GM21423 (cell line): Measurements from ENCODE around the gene DDX28.
A peak's percentile ranks its signal among the peaks of the same experiment; 100 is the strongest.
"Not testable (repeated sequence)": the region's sequence is repeated elsewhere in the genome, so short reads cannot be mapped to it uniquely, and the experiment has no call there.

ENCODE experiments used
- ATAC-seq: cut with Tn5 transposase; IDR thresholded peaks from one replicate; pipeline ENCODE4 v1.9.1; 2021; ENCODE audit warnings: mild to moderate bottlenecking, moderate library complexity; ENCODE audit not compliant: unreplicated experiment

DDX28 gene

GRCh38 chr16:67998231-67998778 lies 24.7 kb downstream of the DDX28 start:
- not testable (repeated sequence) for ATAC-seq

GRCh38 chr16:67996666-67997065 lies 26.4 kb downstream of the DDX28 start:
- no peak for ATAC-seq

GRCh38 chr16:67995423-67995822 lies 27.6 kb downstream of the DDX28 start:
- ATAC-seq, result no peak

GRCh38 chr16:67994040-67994408 lies 29.0 kb downstream of the DDX28 start:
- ATAC-seq, result not testable (repeated sequence)

GRCh38 chr16:67993207-67994039 lies 29.6 kb downstream of the DDX28 start:
- ATAC-seq, result peak; percentile 73

- ATAC-seq, result no peak
Measured at GRCh38 chr16:67992661-67993206, 30.3 kb downstream of the DDX28 start.

- ATAC-seq, result no peak
Measured at GRCh38 chr16:67990018-67990386, 33.0 kb downstream of the DDX28 start.

- no peak for ATAC-seq
Measured at GRCh38 chr16:67989322-67990017, 33.6 kb downstream of the DDX28 start.

- no peak for ATAC-seq
Measured at GRCh38 chr16:67988675-67989074, 34.4 kb downstream of the DDX28 start.

- ATAC-seq, result no peak
Measured at GRCh38 chr16:67987460-67988160, 35.4 kb downstream of the DDX28 start.

GRCh38 chr16:67986949-67987348 lies 36.1 kb downstream of the DDX28 start:
- no peak for ATAC-seq

- ATAC-seq, result no peak
Measured at GRCh38 chr16:67982011-67982696, 40.9 kb downstream of the DDX28 start.

- ATAC-seq, result no peak
Measured at GRCh38 chr16:67979955-67980678, 42.9 kb downstream of the DDX28 start, which contains the start of gene DPEP3. DPEP3 (minus strand) TSS chr16:67980499; CDS start chr16:67980380, 119 bp downstream.

GRCh38 chr16:67977469-67978227 lies 45.4 kb downstream of the DDX28 start:
- ATAC-seq, result no peak

GRCh38 chr16:67977005-67977404 lies 46.0 kb downstream of the DDX28 start:
- ATAC-seq, result no peak

- ATAC-seq, result no peak
Measured at GRCh38 chr16:67976205-67976604, 46.8 kb downstream of the DDX28 start.

GRCh38 chr16:67975321-67976105 lies 47.5 kb downstream of the DDX28 start:
- ATAC-seq, result no peak

GRCh38 chr16:67972285-67972684 lies 50.7 kb downstream of the DDX28 start:
- ATAC-seq, result not testable (repeated sequence)
